ENCODE data around the gene INSL3. TPM values are rescaled to one million over a fixed set of nuclear protein-coding genes. Genes with fewer than 3 reads are reported as not detected.

Gene INSL3
- total and polyA plus RNA-seq, 11 donors = 0.56 TPM; not detected in 10

DNA sequence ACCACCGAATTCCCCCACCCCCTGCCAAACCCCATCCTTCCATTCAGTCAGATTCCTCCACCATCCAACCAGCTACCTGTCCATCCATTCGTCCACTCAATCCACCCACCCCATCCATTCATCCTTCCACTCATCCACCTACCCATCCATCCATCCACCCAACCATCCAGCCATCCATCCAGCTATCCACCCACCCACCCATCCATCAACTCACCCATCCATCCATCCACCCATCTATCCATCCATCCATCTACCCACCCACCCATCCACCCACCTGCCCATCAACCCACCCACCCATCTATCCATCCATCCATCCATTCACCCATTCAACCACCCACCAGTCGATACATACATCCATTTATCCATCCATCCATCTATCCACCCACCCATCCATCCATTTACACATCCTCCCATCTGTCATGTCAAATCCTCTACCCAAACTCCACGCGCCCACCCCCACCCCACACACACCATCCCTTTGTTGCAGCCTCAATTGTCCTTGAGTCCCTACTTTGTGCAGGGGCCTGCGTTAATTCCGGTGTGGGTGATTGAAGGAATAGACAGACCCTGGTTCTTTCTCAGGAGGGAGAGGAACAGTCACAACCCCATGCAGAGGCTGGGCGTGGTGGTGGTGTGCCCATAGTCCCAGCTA is 45.1 kb upstream of the INSL3 start:
- ATAC-seq (no peak), DNase-seq (no peak)
- WGBS, 4 donors = 87 to 93% (median 89%) methylated on average over 8 of the region's 8 CpGs
- peaks cover 0 to 26% (median 4%) of the 10 kb centered on the region in 12 donors for H3K4me1 ChIP-seq
- TF ChIP-seq POLR2A (IDR thresholded peaks at IDR 0.05) = no peak
- no peak for TF ChIP-seq CTCF (IDR thresholded peaks at IDR 0.05)
- H3K27ac ChIP-seq = no peak overlapping the region
- H3K36me3 ChIP-seq = peaks cover 0 to 49% (median 43%) of the 10 kb centered on the region in 9 donors
- H3K4me3 ChIP-seq = no peak overlapping the region
- H3K27me3 ChIP-seq = peaks cover 8 to 21% (median 17%) of the 10 kb centered on the region in 9 donors
- intact Hi-C loops (cut with DNase I) = no loop called here
- H3K9me3 ChIP-seq = no peaks in the 10 kb centered on the region

DNA sequence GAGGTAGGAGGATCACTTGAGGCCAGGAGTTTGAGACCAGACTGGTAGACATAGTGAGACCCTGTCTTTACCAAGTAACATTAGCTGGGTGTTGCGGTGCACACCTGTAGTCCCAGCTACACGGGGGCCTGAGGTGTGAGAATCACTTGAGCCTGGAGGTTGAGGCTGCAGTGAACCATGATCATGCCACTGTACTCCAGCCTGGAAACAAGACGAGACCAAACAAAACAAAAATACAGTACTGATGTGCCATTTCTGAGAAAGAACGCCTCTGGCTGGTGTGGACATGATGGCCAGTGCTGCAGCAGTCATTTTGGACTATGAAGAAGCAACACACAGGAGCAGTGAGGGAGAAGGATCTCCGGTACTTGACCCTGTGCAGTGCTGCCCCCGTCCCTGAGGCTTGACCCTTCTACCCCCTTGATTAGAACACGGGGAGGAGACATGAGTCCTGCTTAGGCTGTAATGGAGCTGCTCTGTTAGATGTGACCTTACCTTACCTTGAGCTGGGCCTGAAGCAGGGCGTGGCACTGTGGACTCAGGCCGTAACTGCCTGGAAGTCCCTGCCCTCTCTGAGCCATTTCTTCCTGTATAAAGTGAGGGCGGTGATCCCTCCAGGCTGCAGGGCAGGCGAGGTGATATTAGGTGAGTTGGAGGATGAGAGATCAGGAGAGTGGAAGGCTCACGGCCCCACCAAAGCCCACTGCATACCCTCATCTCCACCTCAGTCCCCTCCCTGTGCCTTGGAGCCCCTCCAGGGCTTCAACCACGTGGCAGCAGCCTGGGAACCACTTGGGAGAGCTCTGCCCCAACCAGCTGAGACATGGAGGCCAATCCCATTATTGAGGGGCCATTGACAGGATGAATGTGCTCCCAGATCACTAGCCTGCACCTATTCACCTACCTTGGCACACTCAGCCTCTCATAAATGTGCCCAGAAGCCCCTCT is 44.3 kb upstream of the INSL3 start:
- no peak overlapping the region for H3K27ac ChIP-seq
- peaks cover 4 to 34% (median 12%) of the 10 kb centered on the region in 12 donors for H3K4me1 ChIP-seq
- 74 to 78% (median 76%) methylated on average over 10 to 13 of the region's 13 CpGs for WGBS, 4 donors
- H3K27me3 ChIP-seq = peaks cover 0 to 13% (median 9%) of the 10 kb centered on the region in 9 donors
- DNase-seq = no peak
- TF ChIP-seq POLR2A (IDR thresholded peaks at IDR 0.05) = no peak
- TF ChIP-seq CTCF (IDR thresholded peaks at IDR 0.05) = no peak
- no peaks in the 10 kb centered on the region for H3K9me3 ChIP-seq
- ATAC-seq = peak in 2 of 4 donors; percentile 3 to 9
- intact Hi-C loops (cut with DNase I) = no loop called here
- H3K36me3 ChIP-seq = peaks cover 0 to 54% (median 46%) of the 10 kb centered on the region in 9 donors
- H3K4me3 ChIP-seq = no peak overlapping the region

GRCh38 chr19:17863520-17864182 is 42.3 kb upstream of the INSL3 start:
- DNase-seq (no peak), ATAC-seq (no peak)
- no peak overlapping the region for H3K4me3 ChIP-seq
- H3K36me3 ChIP-seq = peaks cover 0 to 54% (median 46%) of the 10 kb centered on the region in 9 donors
- TF ChIP-seq POLR2A (IDR thresholded peaks at IDR 0.05) = no peak
- no peak for TF ChIP-seq CTCF (IDR thresholded peaks at IDR 0.05)
- H3K4me1 ChIP-seq = peaks cover 5 to 40% (median 17%) of the 10 kb centered on the region in 12 donors
- no peaks in the 10 kb centered on the region for H3K27me3 ChIP-seq
- no peaks in the 10 kb centered on the region for H3K9me3 ChIP-seq
- peak overlapping the region in 6 of 12 donors; percentile 10 to 30 (median 23) for H3K27ac ChIP-seq
- WGBS, 4 donors = 60 to 72% (median 66%) methylated on average over 6 to 8 of the region's 8 CpGs
- intact Hi-C loops (cut with DNase I) = loop anchor here in 4 of 10 donors (5.0 kb wide), 3 partner anchors 64 to 134 kb away; partner anchors contain the start of gene CCDC124 (in 1 of the 4)
